ENCODE measurements around the gene DRD4. TPM values are rescaled to one million over a fixed set of nuclear protein-coding genes. Genes with fewer than 3 reads are reported as not detected.

The DRD4 gene
- total and polyA plus RNA-seq, 2 of the 13 experiments (the other 11 are each of a cell fraction or from before 2014, with no cell fraction given) = 0.09 to 0.13 TPM

GRCh38 chr11:624705-625635, 12.1 kb upstream of the DRD4 start, which contains the start of gene CDHR5 (continued):
- no peak for TF ChIP-seq RAD51 (IDR thresholded peaks at IDR 0.05; ENCODE audit: borderline replicate concordance)
- TF ChIP-seq ZBTB8A (CRISPR knock-in tag; IDR thresholded peaks at IDR 0.05; ENCODE audit: borderline replicate concordance, low read depth) = no peak
- no peak for TF ChIP-seq MEIS1 (CRISPR knock-in tag; IDR thresholded peaks at IDR 0.05; ENCODE audit: borderline replicate concordance)
- TF ChIP-seq HIC2 (CRISPR knock-in tag; IDR thresholded peaks at IDR 0.05; ENCODE audit: low read depth) = peak; percentile 37; the same call in 1 of the 2 replicates
- no peak for TF ChIP-seq HDAC6 (IDR thresholded peaks at IDR 0.05; ENCODE audit: low read depth, low read length)
- no peak for TF ChIP-seq ZNF841 (CRISPR knock-in tag; IDR thresholded peaks at IDR 0.05; ENCODE audit: borderline replicate concordance)
- no peak for TF ChIP-seq ZBTB3 (CRISPR knock-in tag; IDR thresholded peaks at IDR 0.05; ENCODE audit: borderline replicate concordance, low read depth)
- no peak for TF ChIP-seq ZNF644 (CRISPR knock-in tag; IDR thresholded peaks at IDR 0.05; ENCODE audit: low read depth)
- TF ChIP-seq ELF1 (CRISPR knock-in tag; IDR thresholded peaks at IDR 0.05) = no peak
- no peak for TF ChIP-seq HHEX (CRISPR knock-in tag; IDR thresholded peaks at IDR 0.05)
- TF ChIP-seq ZNF720 (CRISPR knock-in tag; IDR thresholded peaks at IDR 0.05) = no peak
- no peak for TF ChIP-seq SP140L (CRISPR knock-in tag; IDR thresholded peaks at IDR 0.05; ENCODE audit: borderline replicate concordance)
- TF ChIP-seq NFIB (CRISPR knock-in tag; IDR thresholded peaks at IDR 0.05; ENCODE audit: borderline replicate concordance) = no peak
- TF ChIP-seq KLF16 (CRISPR knock-in tag; IDR thresholded peaks at IDR 0.05) = no peak
- no peak for TF ChIP-seq ZNF883 (CRISPR knock-in tag; IDR thresholded peaks at IDR 0.05; ENCODE audit: not compliant biosample characterization)
- no peak for TF ChIP-seq SRSF9 (IDR thresholded peaks at IDR 0.05; ENCODE audit: borderline replicate concordance, insufficient read depth, low read depth, low read length, poor library complexity, severe bottlenecking)
- TF ChIP-seq TFDP1 (CRISPR knock-in tag; IDR thresholded peaks at IDR 0.05; ENCODE audit: borderline replicate concordance) = no peak
- TF ChIP-seq ZNF136 (CRISPR knock-in tag; IDR thresholded peaks at IDR 0.05; ENCODE audit: low read depth) = no peak
- no peak for TF ChIP-seq NFIC (IDR thresholded peaks at IDR 0.05; ENCODE audit: low read length)
- TF ChIP-seq DR1 (CRISPR knock-in tag; IDR thresholded peaks at IDR 0.05) = no peak
- peak; percentile 65 for TF ChIP-seq HNF4A (CRISPR knock-in tag; IDR thresholded peaks at IDR 0.05)
- TF ChIP-seq ZNF713 (CRISPR knock-in tag; IDR thresholded peaks at IDR 0.05) = no peak
- TF ChIP-seq TBX3 (IDR thresholded peaks at IDR 0.05; ENCODE audit: borderline replicate concordance) = no peak
- TF ChIP-seq MAFK (conservative IDR thresholded peaks at IDR 0.05 in 1 of 2, IDR thresholded peaks at IDR 0.05 in 1 of 2; ENCODE audit: low read length in 2 of 2) = no peak
- TF ChIP-seq, protein P1, sequence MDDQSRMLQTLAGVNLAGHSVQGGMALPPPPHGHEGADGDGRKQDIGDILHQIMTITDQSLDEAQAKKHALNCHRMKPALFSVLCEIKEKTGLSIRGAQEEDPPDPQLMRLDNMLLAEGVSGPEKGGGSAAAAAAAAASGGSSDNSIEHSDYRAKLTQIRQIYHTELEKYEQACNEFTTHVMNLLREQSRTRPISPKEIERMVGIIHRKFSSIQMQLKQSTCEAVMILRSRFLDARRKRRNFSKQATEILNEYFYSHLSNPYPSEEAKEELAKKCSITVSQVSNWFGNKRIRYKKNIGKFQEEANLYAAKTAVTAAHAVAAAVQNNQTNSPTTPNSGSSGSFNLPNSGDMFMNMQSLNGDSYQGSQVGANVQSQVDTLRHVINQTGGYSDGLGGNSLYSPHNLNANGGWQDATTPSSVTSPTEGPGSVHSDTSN (CRISPR knock-in tag; IDR thresholded peaks at IDR 0.05; ENCODE audit: borderline replicate concordance) = no peak

All from HepG2 (cell line).